HG02981 (cell line): ENCODE results near the gene PARP8.
A peak's percentile ranks its signal among the peaks of the same experiment; 100 is the strongest.

Experiments used
- ATAC-seq: cut with Tn5 transposase; IDR thresholded peaks from one replicate; pipeline ENCODE4 v1.9.1; 2021; ENCODE audit warnings: mild to moderate bottlenecking, moderate library complexity; ENCODE audit not compliant: unreplicated experiment

The PARP8 gene

GRCh38 chr5:50829023-50829422, 162.6 kb downstream of the PARP8 start:
- ATAC-seq = no peak

- no peak for ATAC-seq
These were observed 166.3 kb downstream of the PARP8 start for GRCh38 chr5:50832657-50833284.

GRCh38 chr5:50836356-50836755, 169.9 kb downstream of the PARP8 start:
- ATAC-seq = no peak

GRCh38 chr5:50839472-50839871, 173.0 kb downstream of the PARP8 start:
- no peak for ATAC-seq

- ATAC-seq = no peak
These were observed 176.7 kb downstream of the PARP8 start for GRCh38 chr5:50843091-50843490.

- ATAC-seq = no peak
These were observed 179.8 kb downstream of the PARP8 start for GRCh38 chr5:50846261-50846660.

GRCh38 chr5:50849554-50849953, 183.1 kb downstream of the PARP8 start:
- ATAC-seq = no peak

- ATAC-seq = peak; percentile 72
These were observed 186.7 kb downstream of the PARP8 start for GRCh38 chr5:50853151-50853550.

GRCh38 chr5:50854082-50854481, 187.6 kb downstream of the PARP8 start:
- ATAC-seq = no peak

GRCh38 chr5:50855001-50855400, 188.6 kb downstream of the PARP8 start:
- no peak for ATAC-seq

GRCh38 chr5:50856401-50857119, 190.1 kb downstream of the PARP8 start:
- ATAC-seq = peak; percentile 71

GRCh38 chr5:50863534-50864170, 197.2 kb downstream of the PARP8 start:
- ATAC-seq = no peak

- ATAC-seq = no peak
These were observed 198.0 kb downstream of the PARP8 start for GRCh38 chr5:50864466-50864865.

GRCh38 chr5:50866415-50866814, 200.0 kb downstream of the PARP8 start:
- no peak for ATAC-seq

- ATAC-seq = no peak
These were observed 200.7 kb downstream of the PARP8 start for GRCh38 chr5:50867140-50867539.

- ATAC-seq = no peak
These were observed 207.3 kb downstream of the PARP8 start for GRCh38 chr5:50873595-50874277.

GRCh38 chr5:50874306-50875001, 208.0 kb downstream of the PARP8 start:
- no peak for ATAC-seq

- no peak for ATAC-seq
These were observed 208.5 kb downstream of the PARP8 start for GRCh38 chr5:50875002-50875344.

GRCh38 chr5:50878470-50878869, 212.0 kb downstream of the PARP8 start:
- ATAC-seq = no peak

GRCh38 chr5:50881407-50881806, 215.0 kb downstream of the PARP8 start:
- ATAC-seq = no peak
